ENCODE measurements around the gene ANKRD33B.

DNA sequence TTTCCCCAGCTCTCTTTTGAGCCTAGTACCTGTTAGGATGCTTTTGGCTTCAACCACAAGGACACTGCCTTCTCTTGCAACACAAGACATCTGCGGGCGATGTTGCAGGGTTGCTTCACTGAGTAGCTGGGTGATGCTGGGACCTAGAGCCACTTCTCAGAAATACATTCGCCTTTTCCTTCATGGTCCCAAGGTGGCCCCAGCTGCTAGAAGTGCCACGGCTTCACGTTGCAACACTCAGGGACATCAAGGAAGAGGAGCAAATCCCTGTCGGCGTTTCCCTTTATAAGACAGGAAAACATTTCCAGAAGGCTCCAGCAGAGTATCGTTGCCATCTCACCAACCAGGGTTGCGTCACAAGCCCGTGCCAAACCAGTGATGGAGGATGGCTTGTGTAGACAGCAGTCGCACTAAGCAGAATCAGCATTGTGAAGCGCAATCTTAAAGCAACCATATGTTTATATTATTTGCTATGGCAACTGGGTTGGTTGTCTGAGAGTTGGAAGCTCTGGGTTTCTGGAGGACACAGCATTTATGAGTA, 62.7 kb downstream of the ANKRD33B start:
- TF ChIP-seq, protein P1, sequence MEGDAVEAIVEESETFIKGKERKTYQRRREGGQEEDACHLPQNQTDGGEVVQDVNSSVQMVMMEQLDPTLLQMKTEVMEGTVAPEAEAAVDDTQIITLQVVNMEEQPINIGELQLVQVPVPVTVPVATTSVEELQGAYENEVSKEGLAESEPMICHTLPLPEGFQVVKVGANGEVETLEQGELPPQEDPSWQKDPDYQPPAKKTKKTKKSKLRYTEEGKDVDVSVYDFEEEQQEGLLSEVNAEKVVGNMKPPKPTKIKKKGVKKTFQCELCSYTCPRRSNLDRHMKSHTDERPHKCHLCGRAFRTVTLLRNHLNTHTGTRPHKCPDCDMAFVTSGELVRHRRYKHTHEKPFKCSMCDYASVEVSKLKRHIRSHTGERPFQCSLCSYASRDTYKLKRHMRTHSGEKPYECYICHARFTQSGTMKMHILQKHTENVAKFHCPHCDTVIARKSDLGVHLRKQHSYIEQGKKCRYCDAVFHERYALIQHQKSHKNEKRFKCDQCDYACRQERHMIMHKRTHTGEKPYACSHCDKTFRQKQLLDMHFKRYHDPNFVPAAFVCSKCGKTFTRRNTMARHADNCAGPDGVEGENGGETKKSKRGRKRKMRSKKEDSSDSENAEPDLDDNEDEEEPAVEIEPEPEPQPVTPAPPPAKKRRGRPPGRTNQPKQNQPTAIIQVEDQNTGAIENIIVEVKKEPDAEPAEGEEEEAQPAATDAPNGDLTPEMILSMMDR (IDR thresholded peaks at IDR 0.05), result no peak
- no peak for TF ChIP-seq POLR2A (IDR thresholded peaks at IDR 0.05)

Data from esophagus squamous epithelium (tissue), 4 donors.